Testis (tissue), 3 donors: ENCODE data around the gene SMARCA1. TPM values are rescaled to one million over a fixed set of nuclear protein-coding genes. Genes with fewer than 3 reads are reported as not detected.
"Not testable (repeated sequence)": the region's sequence is repeated elsewhere in the genome, so short reads cannot be mapped to it uniquely, and the experiment has no call there.

ENCODE experiments used
- DNase-seq: peaks from one replicate; pipeline ENCODE4 v3.0.0-alpha.2; 2019
- H3K27ac ChIP-seq, 2 donors: fragments of 200-600 bp; sonication (generic); one replicate each; pipeline ENCODE4 v1.5.1; 2019
- H3K27me3 ChIP-seq: fragments of 200-600 bp; sonication (generic); one replicate; pipeline ENCODE4 v1.5.1; 2019
- H3K36me3 ChIP-seq: fragments of 200-600 bp; sonication (generic); one replicate; pipeline ENCODE4 v1.5.1; 2017; ENCODE audit warnings: low read depth; ENCODE audit errors: missing control alignments
- H3K4me1 ChIP-seq: fragments of 200-600 bp; sonication (generic); one replicate; pipeline ENCODE4 v1.5.1; 2019
- H3K4me3 ChIP-seq, 2 donors: fragments of 200-600 bp; sonication (generic); one replicate each; pipeline ENCODE4 v1.5.1; 2017 to 2019
- H3K9me3 ChIP-seq: fragments of 200-600 bp; sonication (generic); one replicate; pipeline ENCODE4 v1.5.1; 2017
- POLR2A ChIP-seq: fragments of 450-650 bp; IDR thresholded peaks from one replicate; pipeline ENCODE4 v1.6.1; 2017; ENCODE audit warnings: antibody characterized with exemption, mild to moderate bottlenecking, moderate library complexity
- WGBS, 2 donors: methylation state at CpG; one replicate each; pipeline ENCODE4 v1.1.5; 2018; 5-methylcytosine and 5-hydroxymethylcytosine counted together
- intact Hi-C: fragments of 100-400 bp; cut with DNase I; formaldehyde crosslinking; loops from one replicate; pipeline ENCODE4 v1.15.1; 2023; ENCODE audit warnings: low total_unique reads
- polyA plus RNA-seq: library from polyadenylated mRNA; stranded (reverse); fragments of 350-450 nt; fragmentation: Illumina TruSeq; extraction: RNeasy Lipid Tissue Mini Kit (QIAGEN cat#74804); gene quantifications from one replicate; pipeline ENCODE4 v1.2.3, GENCODE V29; 2014; ENCODE audit warnings: low read depth, low replicate concordance; ENCODE audit not compliant: insufficient read depth
- total RNA-seq, 2 donors: library from RNA; depleted of rRNA; stranded (reverse); fragments of >200 nt; gene quantifications; one replicate each; pipeline ENCODE4 v1.2.3, GENCODE V29; 2016
- TF ChIP-seq, protein P1 (sequence below), 3 experiments: fragments of 450-650 bp in 2 of 3; fragments of 200-600 bp in 1 of 3; sonication (generic) in 1 of 3; IDR thresholded peaks; one replicate each; pipeline ENCODE4 v1.5.1; 2016 to 2019; ENCODE audit warnings: antibody characterized with exemption in 3 of 3, mild to moderate bottlenecking in 2 of 3, moderate library complexity in 1 of 3

Gene SMARCA1
- total and polyA plus RNA-seq, 3 donors from 2014 or later: 79.2 to 208 (median 190) TPM

DNA sequence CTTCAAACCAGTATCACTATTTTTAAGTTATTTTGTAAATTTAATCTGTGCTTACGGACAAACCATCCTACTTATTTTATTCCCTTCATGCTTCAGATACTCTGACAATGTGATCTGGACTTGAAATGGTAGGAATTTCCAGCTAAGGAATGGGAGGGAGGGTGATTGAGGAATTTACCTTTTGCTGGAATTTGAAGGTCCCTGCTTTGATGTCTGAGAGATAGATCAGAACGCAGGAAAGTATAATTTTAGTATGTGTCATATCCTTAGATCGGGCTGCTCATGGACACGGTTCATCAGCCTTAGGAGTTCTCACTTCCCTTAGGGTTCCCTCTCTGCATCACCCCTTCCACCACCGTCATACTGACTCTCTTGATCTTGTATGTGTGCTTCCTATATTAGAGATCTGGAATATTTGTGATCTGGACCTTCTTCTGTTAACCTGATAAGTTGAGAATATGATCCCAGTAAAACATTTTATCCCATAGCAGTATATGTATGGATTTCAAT lies 33.6 kb upstream of the SMARCA1 start:
- Histone ChIP-seq H3K27ac (peak overlapping the region in 1 of 2 donors; percentile 35), H3K9me3 (no peaks in the 10 kb centered on the region), H3K4me1 (no peaks in the 10 kb centered on the region), H3K4me3 (no peak overlapping the region), H3K36me3 (no peaks in the 10 kb centered on the region), H3K27me3 (no peaks in the 10 kb centered on the region)
- intact Hi-C loops: no loop called here
- WGBS, 2 donors: 72 to 80% methylated on average over 3 to 5 of the region's 5 CpGs
- DNase-seq: no peak
- TF ChIP-seq, protein P1, sequence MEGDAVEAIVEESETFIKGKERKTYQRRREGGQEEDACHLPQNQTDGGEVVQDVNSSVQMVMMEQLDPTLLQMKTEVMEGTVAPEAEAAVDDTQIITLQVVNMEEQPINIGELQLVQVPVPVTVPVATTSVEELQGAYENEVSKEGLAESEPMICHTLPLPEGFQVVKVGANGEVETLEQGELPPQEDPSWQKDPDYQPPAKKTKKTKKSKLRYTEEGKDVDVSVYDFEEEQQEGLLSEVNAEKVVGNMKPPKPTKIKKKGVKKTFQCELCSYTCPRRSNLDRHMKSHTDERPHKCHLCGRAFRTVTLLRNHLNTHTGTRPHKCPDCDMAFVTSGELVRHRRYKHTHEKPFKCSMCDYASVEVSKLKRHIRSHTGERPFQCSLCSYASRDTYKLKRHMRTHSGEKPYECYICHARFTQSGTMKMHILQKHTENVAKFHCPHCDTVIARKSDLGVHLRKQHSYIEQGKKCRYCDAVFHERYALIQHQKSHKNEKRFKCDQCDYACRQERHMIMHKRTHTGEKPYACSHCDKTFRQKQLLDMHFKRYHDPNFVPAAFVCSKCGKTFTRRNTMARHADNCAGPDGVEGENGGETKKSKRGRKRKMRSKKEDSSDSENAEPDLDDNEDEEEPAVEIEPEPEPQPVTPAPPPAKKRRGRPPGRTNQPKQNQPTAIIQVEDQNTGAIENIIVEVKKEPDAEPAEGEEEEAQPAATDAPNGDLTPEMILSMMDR (IDR thresholded peaks at IDR 0.05): no peak
- no peak for TF ChIP-seq POLR2A

DNA sequence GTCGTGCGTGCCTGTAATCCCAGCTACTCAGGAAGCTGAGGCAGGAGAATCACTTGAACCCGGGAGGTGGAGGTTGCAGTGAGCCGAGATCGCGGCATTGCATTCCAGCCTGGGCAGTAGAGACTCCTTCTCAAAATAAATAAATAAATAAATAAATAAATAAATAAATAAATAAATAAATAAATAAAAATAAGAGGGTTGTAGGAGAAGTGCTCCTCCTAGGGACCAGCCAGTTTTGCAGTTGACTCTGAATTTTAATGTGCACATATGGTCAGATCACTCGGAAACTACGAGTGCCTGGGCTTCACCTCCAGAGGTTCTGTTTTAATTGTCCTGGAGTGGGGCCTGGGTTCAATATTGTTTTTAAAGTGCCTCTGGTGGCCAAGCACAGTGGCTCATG lies 31.5 kb upstream of the SMARCA1 start:
- H3K9me3 ChIP-seq, H3K4me3 ChIP-seq, intact Hi-C loops, DNase-seq, H3K27me3 ChIP-seq, H3K4me1 ChIP-seq, H3K36me3 ChIP-seq, H3K27ac ChIP-seq: not testable (repeated sequence)
- WGBS, 2 donors: 94 to 100% methylated on average over 7 to 8 of the region's 8 CpGs

DNA sequence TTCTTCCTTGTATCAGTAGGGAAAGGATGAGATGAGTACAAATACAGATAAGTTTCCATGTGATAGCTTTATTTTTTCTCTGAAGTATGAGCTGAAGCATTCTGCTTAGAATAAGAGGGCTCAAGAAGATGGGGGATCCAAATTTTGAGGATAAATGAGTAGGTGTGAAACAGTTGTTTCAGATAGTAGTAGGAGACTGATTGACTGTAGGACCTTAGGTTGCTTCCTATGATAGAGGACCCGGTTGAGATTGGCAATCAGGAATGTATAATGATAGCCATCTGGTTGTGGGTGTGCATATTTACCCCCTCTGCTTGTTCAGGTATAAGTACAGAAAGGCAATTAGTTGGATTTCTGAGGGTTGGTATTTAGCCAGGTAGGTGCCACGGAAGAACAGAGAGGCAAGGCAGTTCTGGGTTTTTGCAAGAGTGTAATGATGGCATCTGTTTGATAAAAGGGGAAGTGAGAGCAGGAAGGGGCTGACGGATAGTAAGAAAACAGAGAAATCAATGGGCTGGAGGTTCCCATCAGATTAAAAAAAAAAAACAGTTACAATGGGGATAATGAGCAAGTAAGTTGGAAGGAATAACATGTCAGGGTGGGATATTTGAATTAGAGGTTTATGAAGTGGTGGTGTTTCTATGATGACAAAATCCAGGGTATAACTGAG lies 30.5 kb upstream of the SMARCA1 start:
- DNase-seq: no peak
- peaks cover under 1% of the 10 kb centered on the region for H3K4me1 ChIP-seq
- no peak overlapping the region for H3K4me3 ChIP-seq
- no peak for TF ChIP-seq POLR2A
- TF ChIP-seq, protein P1 (IDR thresholded peaks at IDR 0.05): no peak
- H3K9me3 ChIP-seq: no peaks in the 10 kb centered on the region
- no peaks in the 10 kb centered on the region for H3K36me3 ChIP-seq
- H3K27me3 ChIP-seq: no peaks in the 10 kb centered on the region
- WGBS, 2 donors: 58 to 81% methylated on average over 3 of the region's 3 CpGs
- H3K27ac ChIP-seq: no peak overlapping the region
- intact Hi-C loops: no loop called here

DNA sequence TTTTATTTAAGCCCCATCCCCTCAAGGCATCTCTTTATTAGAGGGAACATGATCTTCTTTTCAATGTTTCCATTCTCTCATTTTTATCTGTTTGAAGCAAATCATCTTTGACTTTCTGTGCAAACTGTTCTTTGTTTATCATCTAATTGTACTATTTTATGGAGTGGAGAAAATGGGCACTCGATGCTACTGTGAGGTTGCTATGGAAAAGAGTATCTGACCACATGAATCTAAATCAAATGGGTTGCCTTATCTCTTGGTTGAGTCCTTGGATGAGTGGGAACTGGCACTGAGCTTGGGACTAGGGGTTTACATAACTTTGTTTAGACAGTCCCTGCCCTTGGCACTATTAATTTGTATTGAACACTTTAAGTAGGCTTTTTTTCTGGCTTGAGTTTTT lies 25.8 kb upstream of the SMARCA1 start:
- no peaks in the 10 kb centered on the region for H3K27me3 ChIP-seq
- no peaks in the 10 kb centered on the region for H3K9me3 ChIP-seq
- WGBS, 2 donors: 56 to 59% methylated on average over 1 of the region's 1 CpG
- peak; percentile 43 for DNase-seq
- TF ChIP-seq, protein P1 (IDR thresholded peaks at IDR 0.05): no peak
- TF ChIP-seq POLR2A: no peak
- intact Hi-C loops: no loop called here
- H3K27ac ChIP-seq: peak overlapping the region in 1 of 2 donors; percentile 80
- no peak overlapping the region for H3K4me3 ChIP-seq
- peaks cover 5% of the 10 kb centered on the region for H3K4me1 ChIP-seq
- no peaks in the 10 kb centered on the region for H3K36me3 ChIP-seq

DNA sequence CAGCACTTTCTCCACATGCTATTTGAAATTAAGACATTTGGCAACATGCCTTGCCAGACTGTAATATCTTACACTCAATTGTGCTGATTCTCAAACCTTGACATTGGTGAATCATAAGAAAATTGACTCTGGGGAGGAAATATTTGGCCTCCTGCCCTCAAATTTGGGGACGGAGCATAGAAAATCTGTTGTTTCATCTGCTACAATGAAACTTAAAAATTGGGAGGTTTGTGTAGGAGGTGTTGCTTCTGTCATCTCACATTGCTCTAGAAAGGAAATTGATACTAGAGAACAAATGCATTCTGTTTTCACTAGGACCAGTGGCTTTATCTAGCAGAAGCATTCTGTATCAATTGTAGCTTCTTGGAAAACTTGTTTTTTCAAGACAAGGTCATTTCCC lies 22.1 kb upstream of the SMARCA1 start:
- 38 to 40% methylated on average over 1 of the region's 1 CpG for WGBS, 2 donors
- intact Hi-C loops: no loop called here
- Histone ChIP-seq H3K27me3 (no peaks in the 10 kb centered on the region), H3K4me3 (no peak overlapping the region), H3K9me3 (no peaks in the 10 kb centered on the region), H3K36me3 (no peaks in the 10 kb centered on the region), H3K27ac (peak overlapping the region; percentile 11 to 64), H3K4me1 (peaks cover 5% of the 10 kb centered on the region)
- TF ChIP-seq, protein P1 (IDR thresholded peaks at IDR 0.05): no peak
- TF ChIP-seq POLR2A: no peak
- DNase-seq: peak; percentile 53
